PC-9 (cell line): ENCODE data around the gene WDR53.

Source experiments
- EZH2 ChIP-seq: fragments of 200-600 bp; sonication (generic); IDR thresholded peaks from 2 replicates; pipeline ENCODE4 v1.8.0; 2017; ENCODE audit warnings: antibody characterized with exemption, low read depth
- TF ChIP-seq, protein P1 (sequence below): fragments of 200-600 bp; sonication (generic); conservative IDR thresholded peaks from 2 replicates; pipeline ENCODE4 v1.6.1; 2017; ENCODE audit warnings: mixed run types, antibody characterized with exemption, mild to moderate bottlenecking, moderate library complexity

DNA sequence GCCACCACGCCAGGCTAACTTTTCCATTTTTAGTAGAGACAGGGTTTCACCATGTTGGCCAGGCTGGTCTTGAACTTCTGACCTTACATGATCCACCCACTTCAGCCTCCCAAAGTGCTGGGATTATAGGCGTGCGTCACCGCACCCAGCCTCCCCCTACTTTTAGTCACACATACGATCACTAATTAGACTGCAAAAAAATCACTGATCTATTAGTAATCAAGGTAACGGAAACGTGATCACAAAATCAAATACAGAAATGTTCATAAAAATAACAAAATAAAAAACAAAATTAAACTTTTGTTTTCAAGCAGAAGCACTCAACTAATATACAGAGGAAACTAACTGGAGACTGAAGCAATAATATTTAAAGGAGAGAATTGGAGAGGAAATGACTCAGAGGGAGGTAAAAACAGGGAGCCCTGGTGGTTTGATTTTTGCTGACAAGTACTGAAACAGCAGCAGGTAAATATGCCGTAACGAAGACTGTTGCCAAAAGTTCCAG is 4.6 kb downstream of the WDR53 start:
- TF ChIP-seq, protein P1, sequence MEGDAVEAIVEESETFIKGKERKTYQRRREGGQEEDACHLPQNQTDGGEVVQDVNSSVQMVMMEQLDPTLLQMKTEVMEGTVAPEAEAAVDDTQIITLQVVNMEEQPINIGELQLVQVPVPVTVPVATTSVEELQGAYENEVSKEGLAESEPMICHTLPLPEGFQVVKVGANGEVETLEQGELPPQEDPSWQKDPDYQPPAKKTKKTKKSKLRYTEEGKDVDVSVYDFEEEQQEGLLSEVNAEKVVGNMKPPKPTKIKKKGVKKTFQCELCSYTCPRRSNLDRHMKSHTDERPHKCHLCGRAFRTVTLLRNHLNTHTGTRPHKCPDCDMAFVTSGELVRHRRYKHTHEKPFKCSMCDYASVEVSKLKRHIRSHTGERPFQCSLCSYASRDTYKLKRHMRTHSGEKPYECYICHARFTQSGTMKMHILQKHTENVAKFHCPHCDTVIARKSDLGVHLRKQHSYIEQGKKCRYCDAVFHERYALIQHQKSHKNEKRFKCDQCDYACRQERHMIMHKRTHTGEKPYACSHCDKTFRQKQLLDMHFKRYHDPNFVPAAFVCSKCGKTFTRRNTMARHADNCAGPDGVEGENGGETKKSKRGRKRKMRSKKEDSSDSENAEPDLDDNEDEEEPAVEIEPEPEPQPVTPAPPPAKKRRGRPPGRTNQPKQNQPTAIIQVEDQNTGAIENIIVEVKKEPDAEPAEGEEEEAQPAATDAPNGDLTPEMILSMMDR: no peak
- no peak for TF ChIP-seq EZH2
